KMS-11 (cell line): ENCODE results near the gene ETS2.

ENCODE experiments used
- H2AFZ ChIP-seq: fragments of 200-600 bp; sonication (generic); 2 replicates; pipeline ENCODE4 v1.6.1; 2016; ENCODE audit warnings: antibody characterized with exemption, mixed run types, low read depth
- H3K27ac ChIP-seq: fragments of 200-600 bp; sonication (generic); 2 replicates; pipeline ENCODE4 v1.6.1; 2016; ENCODE audit warnings: mild to moderate bottlenecking, mixed run types
- H3K27me3 ChIP-seq: fragments of 200-600 bp; sonication (generic); 2 replicates; pipeline ENCODE4 v1.6.1; 2017; ENCODE audit warnings: mild to moderate bottlenecking, low read depth, mixed run types, moderate library complexity; ENCODE audit not compliant: insufficient read depth
- H3K36me3 ChIP-seq: fragments of 200-600 bp; sonication (generic); 2 replicates; pipeline ENCODE4 v1.6.1; 2017; ENCODE audit warnings: mild to moderate bottlenecking, mixed run types; ENCODE audit not compliant: insufficient read depth
- H3K4me1 ChIP-seq: fragments of 200-600 bp; sonication (generic); 2 replicates; pipeline ENCODE4 v1.6.1; 2016; ENCODE audit warnings: mild to moderate bottlenecking, low read depth, mixed run types; ENCODE audit not compliant: poor library complexity, severe bottlenecking
- H3K4me2 ChIP-seq: fragments of 200-600 bp; sonication (generic); 2 replicates; pipeline ENCODE4 v1.7.0; 2016; ENCODE audit warnings: mild to moderate bottlenecking, mixed run types
- H3K4me3 ChIP-seq: fragments of 200-600 bp; sonication (generic); IDR thresholded peaks from 2 replicates; pipeline ENCODE4 v1.6.1; 2017; ENCODE audit warnings: low read depth, low read length, mixed read lengths; ENCODE audit not compliant: insufficient read depth
- H3K79me2 ChIP-seq: fragments of 200-600 bp; sonication (generic); 2 replicates; pipeline ENCODE4 v1.6.1; 2016; ENCODE audit warnings: low read depth, mixed run types; ENCODE audit not compliant: insufficient read depth
- H3K9ac ChIP-seq: fragments of 200-600 bp; sonication (generic); 2 replicates; pipeline ENCODE4 v1.6.1; 2016; ENCODE audit warnings: mild to moderate bottlenecking, mixed run types
- H4K20me1 ChIP-seq: fragments of 200-600 bp; sonication (generic); 2 replicates; pipeline ENCODE4 v1.6.1; 2016; ENCODE audit warnings: mild to moderate bottlenecking, mixed run types; ENCODE audit not compliant: insufficient read depth
- TF ChIP-seq, protein P1 (sequence below): fragments of 200-600 bp; sonication (generic); conservative IDR thresholded peaks from 2 replicates; pipeline ENCODE4 v1.6.1; 2017; ENCODE audit warnings: low read depth, mild to moderate bottlenecking, antibody characterized with exemption, low read length, moderate library complexity, mixed read lengths

The ETS2 gene

DNA sequence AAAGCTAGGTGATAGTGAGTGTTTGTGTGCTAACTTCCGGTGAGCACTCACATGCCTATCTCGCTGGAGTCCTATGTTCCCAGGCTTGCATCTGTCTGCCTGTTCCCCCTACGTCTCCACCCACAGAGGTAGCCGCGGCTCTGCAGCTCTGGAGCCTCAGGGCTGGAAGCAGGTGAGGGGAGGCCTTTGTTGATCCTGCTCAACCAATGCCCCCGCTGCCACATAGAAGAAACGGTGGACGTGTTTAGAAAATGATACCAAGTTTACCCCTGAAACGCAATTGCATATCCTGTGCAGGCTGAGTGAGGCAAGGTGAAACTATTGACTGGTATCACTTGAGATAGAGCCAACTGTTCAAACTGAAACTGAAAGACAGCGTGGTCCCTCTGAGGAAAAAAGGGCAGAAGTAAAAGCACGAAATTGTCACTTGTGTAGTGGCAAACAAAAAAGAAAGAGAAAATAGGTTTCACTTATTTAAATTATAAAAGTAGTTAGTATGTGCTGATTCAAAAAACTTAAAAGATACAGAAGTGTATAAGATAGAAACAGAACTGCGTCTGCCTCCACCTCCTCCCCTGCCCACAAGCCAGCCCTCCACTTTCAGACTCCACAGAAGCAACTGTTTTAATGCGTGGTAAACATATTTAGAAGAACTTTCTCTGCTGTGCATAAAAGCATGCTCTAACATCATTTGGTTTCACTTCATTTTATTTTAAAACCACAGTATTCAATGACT, 38.6 kb upstream of the ETS2 start:
- Histone ChIP-seq H4K20me1 (no peaks in the 10 kb centered on the region; the same call in 1 of the 2 replicates), H3K79me2 (no peaks in the 10 kb centered on the region), H3K27ac (peak overlapping the region; percentile 37; the same call in 1 of the 2 replicates), H3K36me3 (no peaks in the 10 kb centered on the region), H3K9ac (peak overlapping the region; percentile 9; the same call in 1 of the 2 replicates), H3K4me2 (peak overlapping the region; percentile 59), H3K4me3 (no peak overlapping the region), H3K27me3 (peaks cover 48% of the 10 kb centered on the region), H2AFZ (peak overlapping the region; percentile 34; the same call in 1 of the 2 replicates), H3K4me1 (peaks cover 22% of the 10 kb centered on the region)
- TF ChIP-seq, protein P1, sequence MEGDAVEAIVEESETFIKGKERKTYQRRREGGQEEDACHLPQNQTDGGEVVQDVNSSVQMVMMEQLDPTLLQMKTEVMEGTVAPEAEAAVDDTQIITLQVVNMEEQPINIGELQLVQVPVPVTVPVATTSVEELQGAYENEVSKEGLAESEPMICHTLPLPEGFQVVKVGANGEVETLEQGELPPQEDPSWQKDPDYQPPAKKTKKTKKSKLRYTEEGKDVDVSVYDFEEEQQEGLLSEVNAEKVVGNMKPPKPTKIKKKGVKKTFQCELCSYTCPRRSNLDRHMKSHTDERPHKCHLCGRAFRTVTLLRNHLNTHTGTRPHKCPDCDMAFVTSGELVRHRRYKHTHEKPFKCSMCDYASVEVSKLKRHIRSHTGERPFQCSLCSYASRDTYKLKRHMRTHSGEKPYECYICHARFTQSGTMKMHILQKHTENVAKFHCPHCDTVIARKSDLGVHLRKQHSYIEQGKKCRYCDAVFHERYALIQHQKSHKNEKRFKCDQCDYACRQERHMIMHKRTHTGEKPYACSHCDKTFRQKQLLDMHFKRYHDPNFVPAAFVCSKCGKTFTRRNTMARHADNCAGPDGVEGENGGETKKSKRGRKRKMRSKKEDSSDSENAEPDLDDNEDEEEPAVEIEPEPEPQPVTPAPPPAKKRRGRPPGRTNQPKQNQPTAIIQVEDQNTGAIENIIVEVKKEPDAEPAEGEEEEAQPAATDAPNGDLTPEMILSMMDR: no peak

DNA sequence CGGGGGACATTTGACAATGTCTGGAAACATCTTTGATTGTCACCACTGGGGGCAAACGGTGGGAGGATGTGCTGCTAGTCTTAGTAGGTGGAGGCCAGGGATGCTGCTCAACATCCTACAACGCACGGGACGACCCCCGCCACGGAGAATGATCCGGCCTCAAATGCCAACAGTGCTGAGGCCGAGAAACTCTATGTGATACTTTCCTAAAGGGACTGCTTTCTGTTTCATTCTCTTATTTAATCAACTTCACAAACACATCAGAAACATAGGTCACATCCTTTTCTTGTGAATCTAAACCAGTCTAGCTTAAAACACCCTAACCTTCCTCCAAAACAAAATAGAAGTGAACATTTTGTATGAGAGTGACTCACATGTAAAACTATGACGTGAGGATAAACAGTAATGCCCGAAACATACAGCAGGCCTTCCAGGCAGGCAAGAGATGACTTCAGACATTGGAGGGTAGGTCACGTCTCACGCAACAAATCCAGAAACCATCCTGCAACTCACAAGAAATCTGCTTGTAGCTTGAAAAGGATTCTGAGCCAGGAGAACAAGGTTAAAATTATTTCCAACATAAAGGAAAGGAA, 37.2 kb upstream of the ETS2 start:
- TF ChIP-seq, protein P1: no peak
- Histone ChIP-seq H4K20me1 (no peaks in the 10 kb centered on the region; the same call in 1 of the 2 replicates), H3K4me3 (no peak overlapping the region), H3K36me3 (no peaks in the 10 kb centered on the region), H2AFZ (no peak overlapping the region), H3K4me1 (peaks cover 22% of the 10 kb centered on the region), H3K9ac (no peak overlapping the region), H3K4me2 (peak overlapping the region; percentile 59; the same call in 1 of the 2 replicates), H3K27ac (no peak overlapping the region), H3K79me2 (no peaks in the 10 kb centered on the region), H3K27me3 (peaks cover 48% of the 10 kb centered on the region)

DNA sequence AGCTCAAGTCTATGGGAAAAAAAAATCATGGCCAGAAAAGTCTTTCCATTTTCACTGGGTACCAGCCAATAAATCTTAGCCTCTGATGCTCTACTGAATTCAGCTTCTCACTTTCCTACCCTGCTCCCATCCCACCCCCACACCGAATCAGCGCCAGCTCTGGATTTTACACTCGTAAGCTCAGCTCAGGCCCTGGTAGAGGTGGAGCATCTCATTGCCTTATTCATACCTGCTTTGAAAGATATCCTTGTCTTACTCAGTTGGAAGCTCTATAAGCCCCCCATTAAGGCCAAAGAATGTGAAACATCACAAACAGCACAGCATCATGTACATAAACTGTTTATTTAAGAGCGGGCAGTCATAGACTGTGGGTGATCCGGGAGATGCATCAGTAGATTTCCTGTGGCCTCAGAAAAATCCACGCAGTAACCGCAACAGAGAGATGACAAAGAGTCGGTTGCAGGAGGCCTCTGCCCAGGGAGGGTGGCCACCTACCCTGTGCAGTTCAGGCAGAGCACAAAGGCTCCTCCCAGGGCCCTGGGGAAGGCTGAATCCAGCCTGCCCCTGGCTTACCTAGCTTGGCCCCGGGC, 36.4 kb upstream of the ETS2 start:
- Histone ChIP-seq H2AFZ (no peak overlapping the region), H3K27me3 (peaks cover 48% of the 10 kb centered on the region), H3K79me2 (no peaks in the 10 kb centered on the region), H4K20me1 (no peaks in the 10 kb centered on the region; the same call in 1 of the 2 replicates), H3K4me3 (no peak overlapping the region), H3K9ac (no peak overlapping the region), H3K4me1 (peaks cover 22% of the 10 kb centered on the region), H3K4me2 (no peak overlapping the region), H3K36me3 (no peaks in the 10 kb centered on the region), H3K27ac (no peak overlapping the region)
- TF ChIP-seq, protein P1: no peak

DNA sequence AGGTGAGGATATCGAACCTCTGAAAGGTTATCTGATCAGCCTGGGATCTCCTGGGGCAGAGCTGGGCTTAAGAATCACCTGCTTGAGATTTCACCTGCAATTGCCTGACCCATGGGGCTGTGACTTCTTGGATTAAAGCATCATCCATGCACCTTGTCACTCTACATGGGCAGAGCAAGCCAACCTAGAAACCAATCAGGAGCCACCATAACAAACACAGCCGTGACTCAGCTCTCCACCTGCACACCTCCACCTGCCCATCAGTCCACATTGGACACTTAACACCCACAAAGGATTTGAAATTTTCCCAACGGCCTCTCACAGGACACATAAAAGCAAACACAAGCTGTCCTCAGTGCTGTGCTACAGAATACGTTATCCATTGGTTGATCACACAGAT, 35.1 kb upstream of the ETS2 start:
- H3K79me2 ChIP-seq: no peaks in the 10 kb centered on the region
- H3K27ac ChIP-seq: no peak overlapping the region
- H3K36me3 ChIP-seq: no peaks in the 10 kb centered on the region
- no peak overlapping the region for H3K4me2 ChIP-seq
- H3K27me3 ChIP-seq: peaks cover 37% of the 10 kb centered on the region
- H2AFZ ChIP-seq: no peak overlapping the region
- peaks cover 22% of the 10 kb centered on the region for H3K4me1 ChIP-seq
- H3K4me3 ChIP-seq: no peak overlapping the region
- H3K9ac ChIP-seq: no peak overlapping the region
- H4K20me1 ChIP-seq: no peaks in the 10 kb centered on the region; the same call in 1 of the 2 replicates
- TF ChIP-seq, protein P1: no peak
